Activated CD8-positive, alpha-beta memory T cell treated with anti-CD3 and anti-CD28 coated beads, Interleukin-2, amount 50 U/mL, for 24 hours (primary cell): ENCODE results near the gene CYP11A1.
A peak's percentile ranks its signal among the peaks of the same experiment; 100 is the strongest.

ENCODE experiments used
- DNase-seq: peaks from one replicate; pipeline ENCODE4 v3.0.0-alpha.2; 2020; ENCODE audit errors: extremely low read depth

CYP11A1 gene

GRCh38 chr15:74388363-74388951 lies 21.0 kb upstream of the CYP11A1 start:
- DNase-seq = no peak

- DNase-seq = no peak
Measured at GRCh38 chr15:74387621-74388362, 20.3 kb upstream of the CYP11A1 start.

DNA sequence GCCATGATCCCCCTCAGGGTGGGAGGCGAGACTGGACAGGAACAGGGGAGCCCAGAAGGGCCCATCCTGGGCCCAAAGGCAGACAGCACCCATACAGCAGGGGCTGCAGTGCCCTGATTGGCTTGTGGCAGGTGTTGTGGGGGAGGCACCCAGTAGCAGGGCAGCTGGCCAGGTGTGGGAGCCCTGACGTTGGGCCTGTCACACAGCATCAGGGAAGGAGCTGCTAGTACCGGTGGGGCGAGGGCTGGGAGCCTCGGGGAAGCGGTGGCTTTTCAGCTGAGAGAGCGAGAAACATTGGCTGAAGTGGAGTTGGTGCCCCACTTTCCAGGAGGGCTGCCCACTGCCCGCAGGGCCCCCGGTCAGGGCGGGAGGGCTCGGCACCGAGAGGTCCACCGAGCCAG lies 19.7 kb upstream of the CYP11A1 start:
- no peak for DNase-seq

GRCh38 chr15:74386496-74387140 lies 19.2 kb upstream of the CYP11A1 start:
- DNase-seq = no peak

DNA sequence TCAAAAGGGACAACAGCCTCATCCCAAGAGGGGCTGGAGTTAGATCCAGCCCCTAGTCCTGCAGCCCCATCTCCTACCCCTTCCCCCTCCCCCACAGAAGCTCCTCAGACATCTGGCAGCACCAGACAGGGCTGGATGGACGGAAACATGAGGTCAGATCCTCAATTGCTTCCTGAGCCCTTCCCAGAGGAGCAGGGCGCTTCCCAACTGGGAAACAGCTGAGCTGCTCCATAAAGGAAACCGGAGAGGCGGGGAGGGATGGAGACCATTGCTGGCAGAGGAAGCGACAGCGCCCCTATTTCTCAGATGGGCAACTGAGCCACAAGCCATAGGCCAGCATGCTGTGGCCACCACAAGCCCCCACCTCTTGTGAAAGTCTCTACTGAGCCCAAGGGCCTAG lies 18.3 kb upstream of the CYP11A1 start:
- no peak for DNase-seq

DNA sequence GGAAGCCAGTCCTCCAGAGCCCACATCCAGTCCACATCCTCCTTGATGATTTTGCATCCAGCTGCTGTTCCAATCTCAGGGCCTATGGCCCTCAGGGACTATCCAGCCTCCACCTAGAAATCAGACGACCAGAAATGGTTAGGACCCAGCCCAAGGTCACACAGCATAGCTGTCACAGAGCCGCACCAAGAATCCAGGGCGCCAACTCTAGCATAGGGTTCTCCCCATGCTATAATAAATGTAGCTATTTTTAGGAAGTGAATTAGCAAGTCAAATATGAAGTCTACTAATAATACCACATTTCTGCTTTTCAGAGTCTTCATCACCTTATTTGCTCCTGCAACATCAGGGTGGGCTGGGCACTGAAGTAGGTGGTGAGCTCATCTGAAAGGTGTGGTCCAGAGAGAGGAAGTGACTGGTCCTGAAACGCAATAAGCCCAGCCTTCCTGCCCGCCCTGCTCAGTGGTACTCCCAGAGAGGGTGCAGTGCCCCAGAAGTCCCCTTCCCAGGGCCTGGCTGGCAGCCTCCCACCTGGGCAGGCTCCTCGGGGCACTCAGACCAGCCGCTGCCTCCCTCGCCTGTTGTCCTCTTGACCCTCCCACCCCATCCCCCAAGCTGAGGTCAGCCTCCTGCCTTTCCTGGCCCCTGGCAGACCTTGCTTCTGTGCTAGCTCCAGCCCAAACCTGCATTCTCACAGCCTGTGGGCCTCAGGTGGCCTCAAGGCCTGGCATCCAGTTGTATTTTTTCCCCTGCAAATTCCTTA lies 17.6 kb upstream of the CYP11A1 start:
- DNase-seq = no peak

- DNase-seq = no peak
Measured at GRCh38 chr15:74384566-74384880, 17.1 kb upstream of the CYP11A1 start.

DNA sequence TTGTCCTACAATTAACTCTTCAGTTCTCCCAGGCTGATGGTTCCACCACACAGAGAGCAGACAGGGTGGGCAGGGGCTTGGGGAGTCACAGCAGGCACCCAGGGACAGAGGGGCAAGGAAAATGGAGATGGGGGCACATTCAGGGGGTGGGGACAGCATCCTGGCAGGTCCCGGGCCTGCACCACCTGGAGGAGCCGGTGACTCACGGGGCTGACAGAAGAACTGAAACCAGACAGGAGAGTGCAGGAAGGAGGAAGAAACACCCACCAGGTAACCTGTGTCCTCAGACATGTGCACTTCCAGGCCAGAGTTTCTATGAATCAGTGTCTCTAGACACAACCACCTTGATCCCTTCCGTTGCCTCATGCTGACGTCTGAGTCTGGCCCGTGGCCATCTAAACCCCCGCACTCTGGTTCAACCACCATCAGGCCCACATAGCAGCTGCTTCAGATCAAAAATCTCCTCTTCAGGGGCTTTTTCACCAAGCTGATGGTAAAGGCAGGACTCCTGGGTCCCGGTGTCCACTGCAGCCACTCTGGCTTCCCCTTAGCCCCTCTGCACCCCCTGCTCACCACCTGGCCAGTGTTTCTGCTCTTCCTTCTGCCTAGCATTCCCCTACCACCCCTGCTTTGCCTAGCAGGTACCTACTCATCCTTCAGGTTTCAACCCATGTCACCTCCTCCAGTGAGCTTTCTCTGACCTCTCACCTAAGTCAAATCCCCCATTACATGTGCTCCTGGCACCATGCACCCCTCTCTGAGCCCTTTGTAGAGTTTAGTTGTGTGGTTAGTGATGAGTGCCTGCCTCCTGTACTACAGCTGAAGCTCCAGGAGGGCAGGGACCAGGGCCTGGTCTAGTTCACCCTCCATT lies 16.5 kb upstream of the CYP11A1 start:
- no peak for DNase-seq

DNA sequence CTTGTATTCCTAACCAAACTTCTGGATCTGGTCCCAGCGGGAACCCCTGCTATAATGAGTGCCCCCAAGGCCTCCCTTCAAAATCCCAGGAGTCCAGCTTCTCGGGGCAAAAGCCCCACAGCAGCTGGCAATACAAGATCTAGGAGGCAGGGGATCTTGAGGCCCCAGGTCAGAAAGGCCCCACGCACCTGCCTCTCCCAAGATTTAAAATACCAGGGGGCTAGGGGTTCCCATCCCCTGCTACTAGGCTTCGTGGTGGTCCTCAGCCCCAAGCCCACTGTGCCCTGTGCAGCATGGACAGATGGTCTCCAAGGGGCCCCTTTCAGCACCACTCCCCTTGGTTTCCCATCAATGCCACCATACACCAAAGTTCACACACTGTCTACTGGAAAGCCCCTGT lies 15.8 kb upstream of the CYP11A1 start:
- no peak for DNase-seq

- DNase-seq = no peak
Measured at GRCh38 chr15:74382004-74382816, 14.8 kb upstream of the CYP11A1 start.

- no peak for DNase-seq
Measured at GRCh38 chr15:74381481-74381880, 14.0 kb upstream of the CYP11A1 start.

GRCh38 chr15:74381190-74381453 lies 13.7 kb upstream of the CYP11A1 start:
- no peak for DNase-seq

DNA sequence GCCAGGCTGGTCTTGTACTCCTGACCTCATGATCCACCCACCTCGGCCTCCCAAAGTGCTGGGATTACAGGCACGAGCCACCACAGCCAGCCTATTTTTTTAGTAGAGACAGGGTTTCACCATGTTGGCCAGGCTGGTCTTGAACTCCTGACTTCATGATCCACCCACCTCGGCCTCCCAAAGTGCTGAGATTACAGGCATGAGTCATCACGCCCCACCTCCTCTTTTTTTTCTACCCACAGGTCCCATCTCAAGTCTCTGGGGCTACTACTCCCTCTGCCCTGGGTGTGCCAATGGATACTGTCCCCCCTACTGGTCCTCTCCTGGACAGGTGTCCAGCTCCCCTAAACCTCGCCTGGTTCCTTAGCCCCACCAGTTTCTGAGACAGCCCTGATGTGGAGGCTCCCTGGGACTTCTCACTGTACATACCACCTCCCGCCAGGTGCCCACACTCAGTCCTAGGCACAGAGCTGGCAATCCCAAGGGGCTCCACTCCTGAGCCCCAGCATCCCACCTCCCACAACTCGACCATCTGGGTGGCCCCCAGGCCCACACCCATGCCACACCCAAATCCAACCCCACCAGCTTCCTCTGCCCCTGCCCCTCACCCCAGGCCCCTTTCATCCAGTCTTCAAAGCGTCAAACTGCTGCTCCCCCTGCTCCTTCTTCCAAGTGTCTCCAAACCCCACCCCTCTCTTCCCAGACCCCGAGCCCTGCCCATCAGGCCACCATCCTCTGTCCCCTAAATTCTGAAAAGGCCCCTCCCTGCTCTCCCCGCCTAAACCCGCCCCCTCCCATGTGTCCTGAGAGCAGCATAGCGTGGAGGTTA lies 13.1 kb upstream of the CYP11A1 start:
- DNase-seq = no peak

DNA sequence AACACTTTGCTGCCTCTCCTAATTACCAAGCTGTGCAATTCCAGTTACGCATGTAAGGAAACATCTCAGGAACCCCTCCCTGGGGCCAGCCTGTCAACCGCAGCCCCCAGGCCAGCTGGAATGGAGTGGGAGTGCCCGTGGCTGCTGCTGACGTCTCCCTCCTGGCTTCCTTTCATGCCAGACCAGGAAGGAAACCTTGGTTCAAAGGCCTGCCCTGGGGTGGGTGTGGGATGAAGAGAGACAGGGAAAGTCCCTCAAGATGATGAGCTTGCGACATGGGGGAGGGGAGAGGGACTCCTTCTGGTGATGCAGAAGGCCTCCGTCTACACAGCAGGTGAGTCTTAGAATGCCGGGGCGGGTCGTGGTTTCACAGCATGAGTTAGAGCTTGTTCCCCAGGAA lies 11.4 kb upstream of the CYP11A1 start:
- no peak for DNase-seq

GRCh38 chr15:74377831-74378766 lies 10.7 kb upstream of the CYP11A1 start:
- DNase-seq = no peak

DNA sequence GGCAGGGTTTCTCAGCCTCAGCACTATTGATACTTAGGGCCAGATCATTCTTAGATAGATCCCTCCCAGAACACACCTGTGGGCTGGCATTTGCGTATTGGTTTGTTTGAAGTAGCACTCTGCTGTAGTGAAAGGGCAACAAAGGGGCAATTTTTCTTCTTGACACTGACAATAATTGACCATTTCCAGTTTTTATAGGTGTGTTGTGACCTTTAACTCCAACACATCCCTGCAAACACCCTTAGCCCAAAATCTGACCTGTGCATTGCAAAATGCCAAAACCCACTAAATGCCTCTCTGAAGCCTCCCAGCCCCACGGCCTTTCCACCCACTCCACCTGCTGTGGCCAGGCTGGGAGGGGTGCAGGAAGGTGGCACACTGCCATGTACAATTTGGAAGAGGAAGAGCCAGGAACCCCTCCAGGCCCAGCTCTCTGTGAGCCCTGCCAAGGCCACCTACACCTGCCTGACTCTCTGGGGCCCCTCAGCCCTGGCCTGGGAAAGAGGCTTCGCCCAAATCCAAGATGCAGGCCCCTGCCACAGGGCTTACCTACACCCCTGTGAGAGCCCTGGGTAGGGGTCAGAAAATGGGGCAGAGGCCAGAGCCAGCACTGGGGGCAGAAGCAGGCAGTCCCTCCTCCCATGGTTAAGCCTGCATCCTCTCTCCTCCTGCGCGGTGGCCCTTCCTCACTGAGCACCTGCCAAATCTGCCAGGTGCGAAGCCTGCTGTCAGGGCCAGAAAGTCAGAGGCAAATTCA lies 9.6 kb upstream of the CYP11A1 start:
- DNase-seq = no peak

DNA sequence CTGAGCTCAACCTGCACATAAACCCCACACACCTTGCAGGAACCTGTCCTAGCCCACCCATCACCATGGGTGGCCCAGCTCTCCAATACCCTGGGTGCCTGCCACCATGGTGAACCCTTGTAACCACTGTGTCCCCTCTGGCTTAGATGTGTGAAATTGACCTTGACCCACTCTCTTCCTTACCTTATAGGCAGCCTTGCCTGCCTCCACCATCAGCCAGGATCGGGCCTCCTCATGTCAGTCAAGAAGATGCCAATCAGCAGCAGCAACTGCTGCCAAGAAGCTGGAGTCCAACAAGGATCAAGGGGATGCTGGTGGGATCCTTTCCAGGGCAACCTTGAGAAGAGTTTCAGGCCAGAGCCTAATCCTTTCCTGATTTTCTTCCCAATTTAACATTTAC lies 8.8 kb upstream of the CYP11A1 start:
- no peak for DNase-seq

DNA sequence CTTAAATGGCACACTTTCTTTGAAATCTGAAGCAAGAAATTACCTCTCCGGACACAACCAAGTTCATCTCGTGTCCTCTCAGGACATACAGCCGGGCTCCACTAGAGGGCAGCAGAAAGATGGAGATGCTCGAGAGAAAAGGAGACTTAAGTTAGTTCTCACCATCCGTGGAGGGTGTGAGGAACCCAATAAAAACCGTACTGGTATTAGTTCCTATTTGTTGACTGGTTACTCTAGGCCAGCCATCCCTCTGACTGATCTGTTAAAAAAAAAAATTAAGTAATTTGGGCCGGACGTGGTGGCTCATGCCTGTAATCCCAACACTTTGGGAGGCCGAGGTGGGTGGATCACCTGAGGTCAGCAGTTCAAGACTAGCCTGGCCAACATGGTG lies 7.9 kb upstream of the CYP11A1 start:
- DNase-seq = peak; percentile 68
